ENCODE results near the gene LUC7L.

DNA sequence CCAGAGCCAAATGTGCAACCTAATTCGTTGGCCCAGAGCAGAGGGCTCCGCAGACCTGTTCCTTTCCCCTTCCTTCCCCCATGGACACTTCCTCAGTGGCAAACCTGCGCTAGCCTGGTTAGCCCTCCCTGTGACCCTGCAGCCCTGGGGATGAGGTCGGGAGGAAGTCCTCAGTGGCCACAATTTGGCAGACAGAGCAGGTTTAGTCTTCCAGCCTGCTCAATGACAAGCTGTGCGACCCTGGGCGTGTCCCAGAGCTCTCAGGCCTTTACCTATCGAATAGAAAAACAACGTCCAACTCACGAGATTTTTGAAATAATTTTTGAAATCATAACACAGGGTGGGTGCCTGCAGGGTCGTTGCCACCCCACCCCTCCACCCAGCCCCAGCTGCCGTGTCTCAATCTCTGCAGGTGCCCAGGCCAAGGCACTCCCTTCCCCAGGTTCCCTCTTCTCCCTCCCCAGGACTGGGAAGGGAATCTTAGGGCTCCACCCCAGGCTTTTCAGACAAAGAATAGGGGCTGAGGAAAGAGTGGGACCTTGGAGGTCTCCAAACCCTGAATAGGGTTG, 62.0 kb downstream of the LUC7L start:
- TF ChIP-seq, protein P1, sequence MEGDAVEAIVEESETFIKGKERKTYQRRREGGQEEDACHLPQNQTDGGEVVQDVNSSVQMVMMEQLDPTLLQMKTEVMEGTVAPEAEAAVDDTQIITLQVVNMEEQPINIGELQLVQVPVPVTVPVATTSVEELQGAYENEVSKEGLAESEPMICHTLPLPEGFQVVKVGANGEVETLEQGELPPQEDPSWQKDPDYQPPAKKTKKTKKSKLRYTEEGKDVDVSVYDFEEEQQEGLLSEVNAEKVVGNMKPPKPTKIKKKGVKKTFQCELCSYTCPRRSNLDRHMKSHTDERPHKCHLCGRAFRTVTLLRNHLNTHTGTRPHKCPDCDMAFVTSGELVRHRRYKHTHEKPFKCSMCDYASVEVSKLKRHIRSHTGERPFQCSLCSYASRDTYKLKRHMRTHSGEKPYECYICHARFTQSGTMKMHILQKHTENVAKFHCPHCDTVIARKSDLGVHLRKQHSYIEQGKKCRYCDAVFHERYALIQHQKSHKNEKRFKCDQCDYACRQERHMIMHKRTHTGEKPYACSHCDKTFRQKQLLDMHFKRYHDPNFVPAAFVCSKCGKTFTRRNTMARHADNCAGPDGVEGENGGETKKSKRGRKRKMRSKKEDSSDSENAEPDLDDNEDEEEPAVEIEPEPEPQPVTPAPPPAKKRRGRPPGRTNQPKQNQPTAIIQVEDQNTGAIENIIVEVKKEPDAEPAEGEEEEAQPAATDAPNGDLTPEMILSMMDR (IDR thresholded peaks at IDR 0.05): no peak
- TF ChIP-seq POLR2A (IDR thresholded peaks at IDR 0.05): no peak
- TF ChIP-seq POLR2AphosphoS5 (IDR thresholded peaks at IDR 0.05; ENCODE audit: insufficient read depth in 1 of 2, low read depth in 1 of 2): no peak
